HL-60/S4 treated with retinoic acid at 250 ng/mL for 4 days and 3 days (cell line): ENCODE results near the gene HDAC4.

ENCODE experiments used
- in situ Hi-C: fragments of 300-500 bp; cut with MboI; formaldehyde crosslinking; loops from 2 replicates; pipeline ENCODE4 v1.7.0; 2022; ENCODE audit warnings: low sequenced_read_pairs

The HDAC4 gene

DNA sequence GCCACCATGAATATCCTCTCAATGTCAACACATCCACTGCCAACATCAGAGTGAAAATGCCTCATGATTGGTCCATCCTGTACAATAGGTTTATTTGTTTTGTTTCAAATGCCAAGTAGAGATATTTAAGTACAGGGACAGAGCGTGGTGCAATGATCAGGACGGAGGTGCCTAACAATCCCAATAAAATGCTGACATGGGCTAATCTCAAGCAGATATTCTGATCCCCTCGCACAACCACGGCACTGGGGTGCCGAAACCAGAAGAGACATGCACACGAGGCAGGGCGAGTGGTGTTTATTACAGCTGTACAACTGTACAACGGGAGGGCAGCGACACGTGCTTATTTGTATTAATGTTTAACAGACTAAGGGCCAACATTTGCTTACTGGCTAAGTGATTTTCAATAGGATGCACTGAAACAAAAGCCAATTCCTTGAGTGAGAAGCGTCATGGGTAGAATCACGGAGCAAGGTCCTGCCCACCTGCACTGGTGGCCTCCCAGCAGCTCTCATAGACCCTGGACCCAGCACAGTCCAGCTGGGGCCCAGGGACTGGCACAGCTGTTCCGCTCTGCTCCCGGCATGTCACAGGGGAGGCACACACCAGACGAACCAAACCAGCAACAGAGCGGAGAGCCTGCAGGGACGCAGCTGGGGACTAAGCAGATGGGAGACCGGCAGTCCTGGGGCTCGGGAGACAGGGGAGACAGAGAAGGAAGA is 101.4 kb downstream of the HDAC4 start:
- in situ Hi-C loops: no loop called here

DNA sequence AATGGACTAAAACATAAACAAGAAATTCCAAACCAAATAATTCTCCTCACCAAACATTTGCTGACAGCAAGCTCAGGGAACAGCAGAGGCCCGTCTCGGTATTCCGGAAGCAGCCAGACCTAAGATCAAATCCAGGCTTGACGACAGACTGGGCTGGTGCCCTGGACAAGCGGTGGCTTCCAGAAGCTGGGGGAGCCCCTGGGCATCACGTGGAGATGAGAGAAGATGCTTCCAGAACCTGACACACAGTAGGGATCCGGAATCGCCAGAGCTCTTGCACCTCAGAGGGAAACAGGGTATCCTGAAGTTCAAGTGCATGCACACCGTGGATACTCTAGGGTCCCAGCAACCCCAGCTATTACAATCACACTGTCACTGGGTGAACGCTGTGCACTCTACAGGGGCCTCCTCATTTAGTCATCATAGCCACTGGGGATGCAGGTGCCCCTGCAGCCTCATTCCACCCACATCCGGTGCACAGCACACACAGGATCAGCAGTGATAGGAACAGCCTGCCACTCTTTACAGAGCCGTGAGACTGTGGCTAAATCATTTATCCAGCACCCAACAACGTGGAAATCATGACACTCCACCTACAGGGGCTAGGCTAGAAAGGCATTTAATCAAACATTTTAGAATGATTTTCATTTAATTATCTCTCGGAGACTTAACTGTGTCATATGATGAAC is 102.6 kb downstream of the HDAC4 start:
- in situ Hi-C loops: no loop called here

DNA sequence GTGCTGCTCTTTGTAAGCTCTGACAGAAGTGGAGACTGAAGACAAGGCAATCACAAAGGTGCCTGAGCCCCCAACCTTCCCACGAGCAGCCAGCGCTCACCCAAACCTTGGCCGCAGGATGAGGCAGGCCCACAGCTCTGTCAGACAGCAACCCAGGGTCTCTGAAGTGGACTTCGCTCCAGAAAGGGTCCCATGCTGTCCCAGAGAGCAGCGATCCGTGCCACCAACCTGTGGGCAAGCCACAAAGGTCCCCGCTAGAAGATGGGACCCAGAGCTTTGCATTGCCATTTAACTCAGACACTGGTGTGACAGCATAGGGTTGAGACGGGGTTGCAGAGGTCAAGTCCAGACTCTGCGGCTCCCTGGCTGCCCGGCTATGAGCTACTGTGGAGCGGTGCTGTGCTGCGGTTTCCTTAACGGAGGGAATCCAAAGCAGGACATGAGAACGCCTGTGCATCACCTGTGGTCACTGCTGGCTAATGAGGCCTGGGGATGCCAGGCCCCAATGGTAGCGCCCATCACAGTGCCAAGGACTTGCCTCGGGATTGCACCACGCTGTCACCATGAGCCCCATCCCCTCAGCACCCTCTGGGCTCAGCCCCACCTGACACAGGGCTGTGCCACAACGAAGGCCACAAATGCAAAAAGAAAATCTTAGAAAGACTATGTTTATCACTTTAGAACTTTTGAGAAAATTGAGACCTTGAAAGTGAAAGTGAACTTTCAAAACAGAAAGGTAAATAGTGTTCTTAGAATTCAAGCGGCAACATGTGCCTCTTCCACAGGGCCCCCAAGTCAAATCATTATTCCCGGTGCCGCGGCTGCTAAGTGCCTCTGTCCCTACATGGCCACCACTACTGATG is 103.4 kb downstream of the HDAC4 start:
- in situ Hi-C loops: no loop called here

DNA sequence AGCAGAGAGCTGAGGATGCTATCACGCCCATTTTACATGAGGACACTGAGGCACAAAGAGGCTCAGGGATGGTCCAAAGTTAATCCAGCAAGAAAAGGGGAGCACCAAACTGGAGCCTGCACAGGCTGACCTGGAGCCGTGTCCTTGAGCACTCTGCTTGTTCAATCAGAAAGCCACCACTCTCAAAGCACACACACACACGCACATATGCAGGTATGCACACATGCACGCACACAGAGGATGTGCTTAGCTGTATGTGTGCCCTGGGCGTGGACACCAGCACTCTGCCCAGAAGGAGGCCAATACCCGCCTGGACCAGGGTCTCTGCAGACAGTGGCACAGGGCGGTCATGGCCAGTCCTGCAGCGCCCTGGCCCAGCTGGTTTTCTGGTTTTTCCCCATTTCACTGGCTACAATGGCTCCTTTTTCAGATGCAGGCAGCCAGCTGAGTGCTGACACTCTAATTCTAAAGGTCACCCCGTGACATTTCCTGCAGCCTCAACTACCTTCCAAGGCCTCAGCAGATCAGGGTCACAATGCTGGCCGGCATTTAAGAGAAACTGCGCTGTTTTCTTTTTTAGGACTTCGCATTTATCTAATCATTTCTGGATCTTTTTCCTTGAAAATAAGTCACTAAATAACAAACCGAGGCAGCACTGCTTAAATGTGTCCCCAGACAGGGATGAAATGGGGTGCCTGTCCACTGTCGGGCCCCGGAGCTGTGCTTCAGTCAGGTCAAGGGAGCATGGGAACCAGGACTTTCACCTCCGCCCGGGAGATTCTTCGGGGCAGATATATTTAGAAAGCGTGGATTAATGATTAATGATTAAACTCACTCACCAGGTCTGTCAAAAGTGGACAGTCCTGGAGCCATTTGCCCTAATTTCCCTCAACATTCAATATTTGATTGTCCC is 104.5 kb downstream of the HDAC4 start:
- in situ Hi-C loops: no loop called here

DNA sequence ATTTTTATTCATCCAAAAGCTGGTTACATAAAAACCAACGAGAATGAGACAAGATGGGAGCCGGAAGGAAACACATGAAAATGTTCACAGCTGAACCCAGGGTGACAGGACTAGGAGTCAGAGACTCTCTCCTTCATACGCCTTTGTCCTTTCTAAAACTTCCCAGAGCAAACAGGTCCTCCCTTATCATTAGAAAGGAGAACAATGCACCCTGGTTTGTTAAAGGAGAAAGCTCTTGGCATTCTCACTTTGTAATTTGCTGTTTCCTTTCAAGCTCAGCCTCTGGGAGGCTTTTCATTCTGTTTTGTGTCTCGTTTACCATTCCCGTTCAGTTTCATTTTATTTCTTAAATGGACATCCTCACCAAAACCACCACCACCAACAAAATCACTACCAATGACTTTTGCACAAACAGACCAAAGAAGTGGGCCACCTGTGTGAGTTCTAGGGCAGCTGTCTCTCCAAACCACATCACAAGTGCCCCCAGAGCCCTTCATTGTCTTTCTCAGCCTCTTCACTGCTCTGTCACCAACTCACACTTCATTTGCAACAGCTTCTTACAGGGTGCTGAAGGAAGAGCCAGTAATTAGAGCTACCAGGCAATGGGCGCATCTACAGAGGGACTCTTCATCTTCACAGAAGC is 105.3 kb downstream of the HDAC4 start:
- in situ Hi-C loops: no loop called here

DNA sequence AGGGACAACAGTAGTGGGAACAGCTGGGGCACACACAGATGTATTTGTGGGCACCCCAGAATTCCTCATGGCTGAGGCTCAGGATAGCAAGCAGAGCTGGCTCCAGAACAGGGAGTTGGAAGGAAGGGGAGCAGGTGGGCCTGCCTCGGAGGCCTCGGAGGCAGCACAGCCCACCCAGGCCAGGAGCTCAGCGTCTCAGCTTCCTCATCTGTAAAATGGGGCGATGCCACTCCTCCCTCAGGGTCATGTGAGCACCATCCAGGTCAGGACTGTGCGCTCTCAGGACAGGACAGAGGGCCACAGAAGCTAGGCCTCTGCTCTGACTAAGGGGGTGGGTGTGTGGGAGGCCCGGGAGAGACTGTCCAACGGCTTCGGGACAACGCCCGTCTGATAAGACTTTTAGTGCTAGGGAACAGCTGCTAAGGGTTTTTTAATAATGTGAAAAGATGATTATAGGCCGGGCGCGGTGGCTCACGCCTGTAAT is 106.2 kb downstream of the HDAC4 start:
- in situ Hi-C loops: no loop called here

DNA sequence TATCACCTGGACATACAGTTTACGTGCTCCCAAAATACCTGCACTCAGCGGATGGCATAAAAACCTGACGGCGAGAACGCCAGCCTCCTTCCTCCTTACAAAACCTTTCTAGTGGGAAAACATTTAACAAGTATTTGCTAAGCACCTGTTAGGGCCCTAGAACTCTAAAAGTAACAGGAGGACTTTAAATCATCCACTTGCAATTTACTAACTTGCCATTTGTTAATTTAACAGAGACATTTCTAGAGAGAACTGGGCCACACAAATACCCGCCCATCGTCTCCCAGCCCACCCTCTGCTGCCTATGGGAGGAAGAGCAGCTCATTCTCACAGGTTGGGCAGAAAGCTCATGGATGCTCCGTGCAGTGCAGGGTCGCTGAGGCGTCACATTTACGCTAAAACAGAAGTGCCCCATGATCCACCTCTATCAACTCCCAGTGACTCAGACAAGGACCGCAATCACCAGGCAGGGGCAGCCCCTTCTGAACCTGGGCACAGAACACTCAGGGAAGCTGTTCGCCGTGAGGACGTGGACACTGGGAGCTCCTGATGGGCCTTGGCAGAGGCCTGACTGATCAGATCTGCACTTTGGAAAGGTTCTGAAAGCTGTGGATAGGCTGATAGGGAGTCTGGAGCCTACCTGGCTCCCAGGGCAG is 106.9 kb downstream of the HDAC4 start:
- in situ Hi-C loops: no loop called here

DNA sequence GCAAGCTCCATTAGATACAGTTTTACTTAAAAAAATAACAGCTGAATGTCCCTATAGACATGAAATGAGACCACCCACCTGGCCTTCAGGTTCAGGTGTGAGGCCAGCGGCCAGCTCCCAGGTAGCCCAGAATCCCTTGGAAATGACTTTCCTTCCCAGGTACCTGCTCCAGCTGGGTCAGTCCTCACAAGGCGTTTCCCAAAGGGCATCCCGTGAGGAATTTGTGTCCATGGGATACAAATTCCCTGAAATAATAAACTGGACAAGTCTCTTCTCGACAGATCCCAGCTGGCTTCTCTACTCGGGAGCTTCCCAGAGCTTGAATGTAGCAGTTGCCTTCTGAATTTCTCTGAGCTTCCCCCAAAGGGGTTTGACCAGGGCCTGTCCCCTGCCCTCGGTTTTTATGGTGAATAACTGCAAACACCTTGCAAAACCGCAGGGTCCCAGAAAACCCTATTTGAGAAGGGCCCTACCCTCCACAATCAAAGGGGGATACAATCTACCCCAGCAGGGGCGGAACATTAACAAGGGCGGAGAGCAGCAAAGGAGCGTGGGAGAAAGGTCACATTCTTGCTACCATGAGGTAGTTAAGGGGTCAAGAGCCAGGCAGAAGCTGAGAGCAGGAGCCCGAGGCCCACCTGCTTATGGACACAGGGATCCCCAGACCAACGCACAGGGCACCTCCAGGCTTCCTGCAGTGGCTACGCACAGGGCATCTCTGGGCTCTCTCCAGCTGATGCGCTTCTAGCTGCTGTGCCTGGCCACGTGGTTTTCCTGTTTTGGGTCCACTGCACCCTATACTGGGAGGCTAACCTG is 107.7 kb downstream of the HDAC4 start:
- in situ Hi-C loops: no loop called here

DNA sequence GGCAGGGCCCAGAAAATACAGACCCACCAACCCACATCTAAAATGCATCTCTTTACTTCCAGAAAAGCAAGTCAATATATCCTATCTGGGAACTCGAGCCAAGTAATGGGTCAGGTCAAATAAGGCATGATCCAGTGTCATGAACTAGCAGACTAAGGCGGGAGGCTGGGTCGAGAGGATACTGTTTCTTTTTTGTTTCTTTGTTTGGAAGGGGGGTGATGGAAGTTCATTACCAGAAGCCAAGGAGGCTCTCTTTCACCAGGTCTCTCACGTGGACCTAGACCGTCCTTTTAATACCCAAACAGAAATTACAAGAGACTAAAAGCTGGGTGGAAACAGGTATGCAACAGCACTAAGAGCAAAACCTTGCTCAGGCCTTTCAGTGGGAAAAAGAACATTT is 108.3 kb downstream of the HDAC4 start:
- in situ Hi-C loops: no loop called here

DNA sequence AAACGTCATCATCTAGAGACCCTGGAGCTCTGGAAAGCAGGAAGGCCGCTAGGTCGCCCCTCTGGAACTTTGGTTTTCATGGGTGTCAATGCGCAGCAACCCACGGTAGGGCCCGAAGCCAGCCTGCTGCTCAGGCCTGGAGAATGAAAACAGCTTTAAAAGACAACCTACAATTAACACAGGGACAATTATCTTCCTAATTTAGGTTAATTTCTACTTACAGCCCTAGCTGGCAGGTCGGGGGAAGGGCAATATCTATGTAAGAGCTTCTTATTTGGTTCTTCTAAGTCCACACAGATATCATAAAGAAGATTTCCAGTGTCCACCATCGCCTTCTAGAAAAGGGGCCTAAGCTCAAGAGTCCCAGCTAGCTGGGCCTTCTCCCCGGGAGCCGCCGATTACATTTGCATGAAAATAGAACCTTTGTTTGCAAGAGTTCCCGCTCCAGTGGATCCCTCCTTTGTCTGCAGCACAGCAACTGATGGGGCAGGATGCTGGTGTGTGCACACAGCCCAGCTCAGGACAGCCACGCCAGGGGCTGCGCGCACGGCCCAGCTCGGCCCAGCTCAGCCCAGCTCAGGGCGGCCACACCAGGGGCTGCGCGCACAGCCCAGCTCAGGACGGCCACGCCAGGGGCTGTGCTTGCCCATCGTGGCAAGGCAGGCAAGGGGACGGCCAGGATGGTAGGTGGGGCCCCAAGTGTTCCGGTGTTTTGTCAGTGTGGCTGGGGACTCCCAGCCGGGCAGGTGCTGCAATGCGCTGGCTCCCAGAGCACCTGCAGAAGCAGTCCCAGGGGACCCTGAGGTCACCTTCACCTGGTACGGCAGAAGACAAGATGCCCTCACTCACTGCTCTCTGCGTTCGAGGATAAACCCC is 109.1 kb downstream of the HDAC4 start:
- in situ Hi-C loops: no loop called here

DNA sequence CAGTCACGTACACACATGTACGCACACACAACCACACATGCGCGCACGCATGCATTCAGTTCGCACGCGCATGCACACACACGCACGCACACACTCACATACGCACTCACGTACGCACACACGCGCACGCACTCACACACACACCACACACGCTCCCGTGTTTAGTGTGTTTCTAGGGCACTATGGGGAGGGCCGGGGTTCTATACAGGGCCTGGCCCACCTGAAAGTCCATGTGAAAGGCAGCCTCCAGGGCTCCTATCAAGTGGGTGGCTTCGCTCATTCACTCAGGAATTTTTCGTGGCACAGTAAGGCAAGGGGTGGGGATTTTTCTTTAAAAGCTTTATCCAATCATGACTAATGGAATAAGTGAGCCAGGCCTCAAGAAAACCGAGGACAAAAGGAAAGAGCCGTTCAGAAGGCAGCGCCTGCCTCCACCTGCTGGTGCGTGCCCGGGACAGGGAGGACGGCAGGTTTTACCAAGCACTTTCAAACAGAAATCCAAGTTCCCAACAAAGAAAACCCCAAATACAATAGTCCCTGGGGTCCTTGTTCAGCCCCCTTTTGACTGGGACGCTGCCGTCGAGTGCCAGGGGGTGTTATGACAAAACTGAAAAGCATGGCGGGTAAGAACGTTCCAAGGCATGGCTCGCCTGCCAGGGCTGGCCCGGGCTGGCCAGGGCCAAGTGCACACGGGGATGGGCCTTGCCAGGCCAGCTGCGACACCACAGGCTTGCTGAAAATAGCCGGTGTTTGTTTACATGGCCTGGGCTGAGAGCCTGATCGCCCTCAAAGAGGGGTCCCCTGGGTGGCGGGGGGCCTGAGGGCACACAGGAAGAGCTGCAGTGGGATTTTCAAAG is 110.0 kb downstream of the HDAC4 start:
- in situ Hi-C loops: no loop called here

DNA sequence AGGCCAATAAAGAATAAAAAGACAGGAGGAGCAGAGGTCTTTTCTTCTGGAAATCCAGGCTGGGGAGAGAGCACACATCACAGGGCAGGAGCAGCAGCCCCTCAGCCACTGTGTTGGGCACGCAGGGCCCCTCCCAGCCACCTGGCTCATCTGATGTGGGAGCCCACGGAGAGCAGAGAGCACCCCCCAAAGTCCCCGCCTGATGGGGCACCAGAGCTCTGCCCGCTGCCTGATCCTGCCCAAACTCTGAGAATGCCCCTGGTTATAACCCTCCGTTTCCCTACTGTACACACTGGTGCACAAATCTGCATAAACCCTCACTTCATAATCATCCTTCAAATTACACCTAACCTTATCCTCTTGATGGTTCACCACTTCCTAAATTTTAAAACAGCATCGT is 111.3 kb downstream of the HDAC4 start:
- in situ Hi-C loops: no loop called here

DNA sequence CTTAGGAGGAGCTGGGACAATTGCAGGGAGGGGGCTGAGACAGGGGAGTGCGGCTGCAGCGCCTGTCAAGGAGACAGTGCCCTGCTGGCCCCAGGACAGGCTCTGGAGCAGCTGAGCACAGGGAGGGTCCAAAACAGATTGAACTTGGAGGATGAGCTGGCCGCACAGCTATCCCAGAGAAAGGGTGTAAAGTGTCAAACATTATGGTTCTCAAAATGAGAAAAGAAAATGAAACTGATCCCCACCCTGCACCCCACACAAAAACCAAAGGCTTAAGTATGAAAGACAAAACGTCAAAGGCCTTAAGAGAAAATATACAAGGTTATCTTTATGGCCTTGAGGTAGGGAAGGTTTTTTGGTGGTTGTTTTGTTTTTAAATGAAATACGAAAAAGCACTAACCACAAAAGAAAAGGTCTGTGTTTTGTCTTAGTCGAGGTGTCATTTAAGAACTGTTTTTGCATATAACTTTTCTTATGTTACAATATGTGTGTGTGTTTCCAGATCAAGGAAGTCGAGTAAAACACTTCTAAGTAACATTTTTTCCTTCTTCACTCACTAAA is 111.8 kb downstream of the HDAC4 start:
- in situ Hi-C loops: no loop called here

DNA sequence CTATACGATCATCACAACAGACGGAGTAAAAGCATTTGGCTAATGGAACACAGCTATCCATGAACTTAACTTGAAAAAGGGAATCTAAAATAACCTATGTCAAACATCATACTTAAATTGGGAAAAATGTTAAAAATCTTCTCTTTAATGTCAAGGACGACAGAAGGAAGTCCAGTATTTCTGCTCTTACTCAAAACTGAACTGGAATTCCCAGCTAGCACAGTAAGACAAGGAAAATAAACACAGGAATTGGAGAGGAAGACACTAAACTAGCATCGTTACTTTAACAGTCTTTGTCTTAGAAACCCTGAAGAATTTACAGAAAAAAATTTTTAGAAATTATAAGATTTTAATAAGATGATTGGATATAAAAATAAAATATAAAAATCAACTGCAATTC is 112.6 kb downstream of the HDAC4 start:
- in situ Hi-C loops: no loop called here

DNA sequence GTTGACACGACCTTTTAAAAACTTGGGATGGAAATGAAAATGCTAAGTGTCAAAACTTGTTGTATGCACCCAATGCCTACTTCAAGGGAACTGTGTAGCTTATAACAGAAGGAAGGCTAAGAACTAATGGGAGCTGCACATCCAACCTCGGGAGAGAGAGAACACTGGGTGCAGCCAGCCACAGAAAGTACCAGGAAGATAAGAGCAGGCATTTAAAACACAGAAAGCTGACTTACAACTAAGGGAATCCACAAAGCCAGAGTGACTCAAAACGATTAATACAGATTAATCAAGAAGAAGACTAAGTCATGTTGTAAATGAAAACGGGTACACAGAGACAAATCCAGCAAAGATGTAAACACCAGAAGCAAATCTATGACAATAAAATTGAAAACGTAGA is 113.4 kb downstream of the HDAC4 start:
- in situ Hi-C loops: no loop called here

DNA sequence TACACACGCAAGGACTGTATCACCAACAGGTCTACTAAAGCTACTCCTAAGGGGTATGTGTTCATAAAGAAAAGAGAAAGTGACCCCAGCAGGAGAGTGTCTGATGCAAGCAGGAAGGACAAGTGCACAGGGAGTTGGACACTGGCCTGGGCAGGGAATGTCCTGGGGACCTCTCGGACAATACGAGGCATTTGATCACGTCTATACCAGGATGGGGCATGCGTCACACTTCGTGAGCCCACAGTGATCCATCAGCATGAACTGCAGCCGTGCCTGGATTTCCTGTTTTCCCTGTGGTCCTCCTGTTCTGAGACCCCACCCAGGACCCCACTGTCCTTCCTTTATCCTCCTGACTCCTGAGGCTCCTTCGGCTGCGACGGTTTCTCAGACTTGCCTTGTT is 113.9 kb downstream of the HDAC4 start:
- in situ Hi-C loops: no loop called here

DNA sequence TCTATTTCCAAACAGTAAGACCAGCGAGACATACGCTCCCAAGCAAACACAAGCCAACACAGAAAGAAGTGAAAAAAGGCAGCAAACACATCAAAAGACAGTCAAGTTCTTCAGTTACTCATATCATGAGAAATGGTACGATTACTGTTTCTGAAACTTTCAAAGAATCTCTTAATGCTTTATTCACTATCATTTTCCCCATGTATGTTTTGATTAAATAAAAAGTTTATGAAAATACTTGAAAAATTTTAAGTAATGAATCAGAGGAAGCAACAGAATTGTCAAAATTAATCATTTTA is 114.9 kb downstream of the HDAC4 start:
- in situ Hi-C loops: no loop called here
